Measurements from ENCODE around the gene BICDL1. TPM values are rescaled to one million over a fixed set of nuclear protein-coding genes. Genes with fewer than 3 reads are reported as not detected.

BICDL1 gene
- total and polyA plus RNA-seq, 2 donors from 2014 or later: 60.5 to 101 TPM

GRCh38 chr12:120100630-120101029 lies 111.6 kb downstream of the BICDL1 start:
- Histone ChIP-seq H3K4me3 (ENCODE audit: low read length in 3 of 3) (no peak overlapping the region), H3K36me3 (ENCODE audit: control insufficient read depth in 2 of 3, insufficient read depth in 3 of 3, low read length in 3 of 3) (peaks cover 3 to 25% (median 17%) of the 10 kb centered on the region in 3 donors), H3K9me3 (ENCODE audit: control insufficient read depth in 2 of 3, insufficient read depth in 1 of 3, low read length in 3 of 3) (no peaks in the 10 kb centered on the region), H3K27me3 (ENCODE audit: control insufficient read depth, insufficient read depth, low read length) (no peaks in the 10 kb centered on the region), H3K4me1 (ENCODE audit: control insufficient read depth in 2 of 3, insufficient read depth in 2 of 3, low read depth in 1 of 3, low read length in 3 of 3) (peaks cover 0 to 31% (median 14%) of the 10 kb centered on the region in 3 donors), H3K27ac (ENCODE audit: low read depth in 2 of 2, low read length in 2 of 2) (peak overlapping the region; percentile 17 to 65), H3K9ac (ENCODE audit: low read length in 3 of 3) (peak overlapping the region in 1 of 3 donors; percentile 10)
- DNase-seq (peak in 2 of 5 donors; percentile 33 to 88), FAIRE-seq (no peak)
- TF ChIP-seq, protein P1, sequence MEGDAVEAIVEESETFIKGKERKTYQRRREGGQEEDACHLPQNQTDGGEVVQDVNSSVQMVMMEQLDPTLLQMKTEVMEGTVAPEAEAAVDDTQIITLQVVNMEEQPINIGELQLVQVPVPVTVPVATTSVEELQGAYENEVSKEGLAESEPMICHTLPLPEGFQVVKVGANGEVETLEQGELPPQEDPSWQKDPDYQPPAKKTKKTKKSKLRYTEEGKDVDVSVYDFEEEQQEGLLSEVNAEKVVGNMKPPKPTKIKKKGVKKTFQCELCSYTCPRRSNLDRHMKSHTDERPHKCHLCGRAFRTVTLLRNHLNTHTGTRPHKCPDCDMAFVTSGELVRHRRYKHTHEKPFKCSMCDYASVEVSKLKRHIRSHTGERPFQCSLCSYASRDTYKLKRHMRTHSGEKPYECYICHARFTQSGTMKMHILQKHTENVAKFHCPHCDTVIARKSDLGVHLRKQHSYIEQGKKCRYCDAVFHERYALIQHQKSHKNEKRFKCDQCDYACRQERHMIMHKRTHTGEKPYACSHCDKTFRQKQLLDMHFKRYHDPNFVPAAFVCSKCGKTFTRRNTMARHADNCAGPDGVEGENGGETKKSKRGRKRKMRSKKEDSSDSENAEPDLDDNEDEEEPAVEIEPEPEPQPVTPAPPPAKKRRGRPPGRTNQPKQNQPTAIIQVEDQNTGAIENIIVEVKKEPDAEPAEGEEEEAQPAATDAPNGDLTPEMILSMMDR (IDR thresholded peaks at IDR 0.05; ENCODE audit: borderline replicate concordance, extremely low read depth, insufficient read depth): no peak
- intact Hi-C loops (cut with DNase I): no loop called here

- Histone ChIP-seq H3K4me1 (ENCODE audit: control insufficient read depth in 2 of 3, insufficient read depth in 2 of 3, low read depth in 1 of 3, low read length in 3 of 3) (peaks cover 0 to 29% (median 10%) of the 10 kb centered on the region in 3 donors), H3K36me3 (ENCODE audit: control insufficient read depth in 2 of 3, insufficient read depth in 3 of 3, low read length in 3 of 3) (peaks cover 3 to 25% (median 19%) of the 10 kb centered on the region in 3 donors), H3K4me3 (ENCODE audit: low read length in 3 of 3) (no peak overlapping the region), H3K27me3 (ENCODE audit: control insufficient read depth, insufficient read depth, low read length) (no peaks in the 10 kb centered on the region), H3K27ac (ENCODE audit: low read depth in 2 of 2, low read length in 2 of 2) (peak overlapping the region; percentile 60 to 65), H3K9me3 (ENCODE audit: control insufficient read depth in 2 of 3, insufficient read depth in 1 of 3, low read length in 3 of 3) (no peaks in the 10 kb centered on the region), H3K9ac (ENCODE audit: low read length in 3 of 3) (peak overlapping the region in 1 of 3 donors; percentile 10)
- FAIRE-seq (no peak), DNase-seq (peak in 3 of 5 donors; percentile 52 to 55 (median 55))
- TF ChIP-seq, protein P1 (IDR thresholded peaks at IDR 0.05; ENCODE audit: borderline replicate concordance, extremely low read depth, insufficient read depth): no peak
- intact Hi-C loops (cut with DNase I): no loop called here
Measured at GRCh38 chr12:120101182-120101581, 112.1 kb downstream of the BICDL1 start.

- H3K4me1 ChIP-seq (ENCODE audit: control insufficient read depth in 2 of 3, insufficient read depth in 2 of 3, low read depth in 1 of 3, low read length in 3 of 3): peaks cover 0 to 27% (median 10%) of the 10 kb centered on the region in 3 donors
- DNase-seq (peak in 4 of 5 donors; percentile 31 to 85 (median 46)), FAIRE-seq (no peak)
- no peak overlapping the region for H3K4me3 ChIP-seq (ENCODE audit: low read length in 3 of 3)
- peaks cover 3 to 25% (median 19%) of the 10 kb centered on the region in 3 donors for H3K36me3 ChIP-seq (ENCODE audit: control insufficient read depth in 2 of 3, insufficient read depth in 3 of 3, low read length in 3 of 3)
- intact Hi-C loops (cut with DNase I): no loop called here
- peak overlapping the region in 1 of 3 donors; percentile 10 for H3K9ac ChIP-seq (ENCODE audit: low read length in 3 of 3)
- no peaks in the 10 kb centered on the region for H3K9me3 ChIP-seq (ENCODE audit: control insufficient read depth in 2 of 3, insufficient read depth in 1 of 3, low read length in 3 of 3)
- TF ChIP-seq, protein P1 (IDR thresholded peaks at IDR 0.05; ENCODE audit: borderline replicate concordance, extremely low read depth, insufficient read depth): no peak
- H3K27me3 ChIP-seq (ENCODE audit: control insufficient read depth, insufficient read depth, low read length): no peaks in the 10 kb centered on the region
- H3K27ac ChIP-seq (ENCODE audit: low read depth in 2 of 2, low read length in 2 of 2): peak overlapping the region; percentile 60 to 65
Measured at GRCh38 chr12:120101617-120102016, 112.6 kb downstream of the BICDL1 start.
